ENCODE data around the gene LCN10.

LCN10 gene

GRCh38 chr9:136723989-136724388 is 18.8 kb downstream of the LCN10 start:
- DNase-seq (ENCODE audit: low read depth in 2 of 2) = no peak
- TF ChIP-seq, protein P1, sequence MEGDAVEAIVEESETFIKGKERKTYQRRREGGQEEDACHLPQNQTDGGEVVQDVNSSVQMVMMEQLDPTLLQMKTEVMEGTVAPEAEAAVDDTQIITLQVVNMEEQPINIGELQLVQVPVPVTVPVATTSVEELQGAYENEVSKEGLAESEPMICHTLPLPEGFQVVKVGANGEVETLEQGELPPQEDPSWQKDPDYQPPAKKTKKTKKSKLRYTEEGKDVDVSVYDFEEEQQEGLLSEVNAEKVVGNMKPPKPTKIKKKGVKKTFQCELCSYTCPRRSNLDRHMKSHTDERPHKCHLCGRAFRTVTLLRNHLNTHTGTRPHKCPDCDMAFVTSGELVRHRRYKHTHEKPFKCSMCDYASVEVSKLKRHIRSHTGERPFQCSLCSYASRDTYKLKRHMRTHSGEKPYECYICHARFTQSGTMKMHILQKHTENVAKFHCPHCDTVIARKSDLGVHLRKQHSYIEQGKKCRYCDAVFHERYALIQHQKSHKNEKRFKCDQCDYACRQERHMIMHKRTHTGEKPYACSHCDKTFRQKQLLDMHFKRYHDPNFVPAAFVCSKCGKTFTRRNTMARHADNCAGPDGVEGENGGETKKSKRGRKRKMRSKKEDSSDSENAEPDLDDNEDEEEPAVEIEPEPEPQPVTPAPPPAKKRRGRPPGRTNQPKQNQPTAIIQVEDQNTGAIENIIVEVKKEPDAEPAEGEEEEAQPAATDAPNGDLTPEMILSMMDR (IDR thresholded peaks at IDR 0.05; ENCODE audit: low read depth, low read length) = no peak
- H3K4me3 ChIP-seq (replicated peaks in 1 of 2; ENCODE audit: low read depth in 2 of 2, low read length in 2 of 2) = no peak overlapping the region

- no peak for DNase-seq (ENCODE audit: low read depth in 2 of 2)
- H3K4me3 ChIP-seq (replicated peaks in 1 of 2; ENCODE audit: low read depth in 2 of 2, low read length in 2 of 2) = no peak overlapping the region
- TF ChIP-seq, protein P1 (IDR thresholded peaks at IDR 0.05; ENCODE audit: low read depth, low read length) = no peak
Observed at GRCh38 chr9:136723362-136723976, 19.3 kb downstream of the LCN10 start.

DNA sequence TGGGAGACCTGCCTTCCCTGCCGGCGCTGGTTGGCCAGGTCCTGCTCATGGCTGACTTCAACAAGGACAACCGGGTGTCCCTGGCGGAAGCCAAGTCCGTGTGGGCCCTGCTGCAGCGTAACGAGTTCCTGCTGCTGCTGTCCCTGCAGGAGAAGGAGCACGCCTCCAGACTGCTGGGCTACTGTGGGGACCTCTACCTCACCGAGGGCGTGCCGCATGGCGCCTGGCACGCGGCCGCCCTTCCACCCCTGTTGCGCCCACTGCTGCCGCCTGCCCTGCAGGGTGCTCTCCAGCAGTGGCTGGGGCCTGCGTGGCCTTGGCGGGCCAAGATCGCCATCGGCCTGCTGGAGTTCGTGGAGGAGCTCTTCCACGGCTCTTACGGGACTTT is 19.8 kb downstream of the LCN10 start:
- DNase-seq (ENCODE audit: low read depth in 2 of 2) = no peak
- TF ChIP-seq, protein P1 (IDR thresholded peaks at IDR 0.05; ENCODE audit: low read depth, low read length) = no peak
- H3K4me3 ChIP-seq (replicated peaks in 1 of 2; ENCODE audit: low read depth in 2 of 2, low read length in 2 of 2) = no peak overlapping the region

GRCh38 chr9:136722093-136722968 is 20.4 kb downstream of the LCN10 start:
- TF ChIP-seq, protein P1 (IDR thresholded peaks at IDR 0.05; ENCODE audit: low read depth, low read length) = no peak
- H3K4me3 ChIP-seq (replicated peaks in 1 of 2; ENCODE audit: low read depth in 2 of 2, low read length in 2 of 2) = no peak overlapping the region
- no peak for DNase-seq (ENCODE audit: low read depth in 2 of 2)

DNA sequence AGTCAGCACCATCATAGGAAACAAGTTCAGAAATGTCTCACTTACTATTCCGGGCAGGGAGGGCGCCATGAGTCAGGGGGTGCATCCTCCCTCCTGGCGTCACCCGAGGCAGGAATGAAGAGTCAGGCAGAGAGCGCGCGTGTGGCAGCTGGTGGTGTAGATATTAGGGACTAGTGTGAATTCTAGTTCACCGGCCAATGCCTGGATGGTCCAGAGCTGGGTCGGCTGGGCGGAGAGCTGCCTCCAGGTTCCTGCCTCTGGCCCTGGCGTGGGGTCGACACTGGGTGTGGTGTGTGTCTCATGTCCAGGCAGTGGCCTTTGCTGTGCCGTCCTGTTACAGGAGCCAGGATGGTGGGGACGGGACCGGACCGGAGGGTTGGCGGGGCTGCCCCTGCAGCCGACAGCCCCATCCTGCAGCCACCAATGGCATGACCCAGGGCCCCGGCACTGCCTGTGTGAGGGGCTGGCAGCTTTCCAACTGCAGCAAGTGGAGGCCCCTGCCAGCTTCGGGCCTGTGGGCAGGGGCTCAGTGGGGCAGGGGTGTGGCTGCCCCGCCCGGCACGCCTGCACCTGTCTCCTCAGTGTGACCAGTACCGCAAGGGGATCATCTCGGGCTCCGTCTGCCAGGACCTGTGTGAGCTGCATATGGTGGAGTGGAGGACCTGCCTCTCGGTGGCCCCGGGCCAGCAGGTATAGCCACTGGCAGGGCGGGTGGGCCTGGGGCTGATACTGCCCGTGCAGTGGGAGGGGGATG is 21.2 kb downstream of the LCN10 start:
- H3K4me3 ChIP-seq (replicated peaks in 1 of 2; ENCODE audit: low read depth in 2 of 2, low read length in 2 of 2) = no peak overlapping the region
- TF ChIP-seq, protein P1 (IDR thresholded peaks at IDR 0.05; ENCODE audit: low read depth, low read length) = no peak
- DNase-seq (ENCODE audit: low read depth in 2 of 2) = peak; percentile 73 to 91

DNA sequence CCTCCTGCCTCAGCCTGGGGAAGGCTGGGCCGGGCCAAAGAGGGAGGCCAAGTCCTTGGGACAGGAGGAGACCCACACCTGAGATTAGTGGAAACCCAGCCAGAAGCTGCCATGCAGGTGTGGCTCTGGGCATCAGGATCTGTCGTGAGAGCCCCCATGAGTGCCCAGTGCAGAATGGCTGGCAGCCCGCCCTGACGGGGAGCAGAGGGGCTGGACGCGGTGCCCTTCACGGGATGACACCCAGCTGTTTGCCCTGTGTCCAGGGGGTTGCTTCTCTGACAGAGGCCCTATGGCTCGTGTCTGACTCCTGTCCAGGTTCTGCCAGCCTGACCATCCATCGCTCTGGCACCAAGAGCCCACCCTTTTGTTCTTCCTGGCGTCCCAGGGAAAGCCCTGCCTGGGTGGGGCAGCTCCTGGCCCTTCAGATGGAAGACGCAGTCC is 21.8 kb downstream of the LCN10 start:
- no peak for DNase-seq (ENCODE audit: low read depth in 2 of 2)
- no peak overlapping the region for H3K4me3 ChIP-seq (replicated peaks in 1 of 2; ENCODE audit: low read depth in 2 of 2, low read length in 2 of 2)
- TF ChIP-seq, protein P1 (IDR thresholded peaks at IDR 0.05; ENCODE audit: low read depth, low read length) = no peak

All from cardiac fibroblast (primary cell).